ENCODE results near the gene RPS6KB2.
"Not testable (repeated sequence)": the region's sequence is repeated elsewhere in the genome, so short reads cannot be mapped to it uniquely, and the experiment has no call there.

RPS6KB2 gene

GRCh38 chr11:67410984-67411784 lies 17.1 kb upstream of the RPS6KB2 start:
- DNase-seq, result no peak

- DNase-seq, result no peak
These were observed 16.5 kb upstream of the RPS6KB2 start for GRCh38 chr11:67411785-67412152.

- no peak for DNase-seq
These were observed 15.7 kb upstream of the RPS6KB2 start for GRCh38 chr11:67412495-67413179.

- DNase-seq, result no peak
These were observed 14.9 kb upstream of the RPS6KB2 start for GRCh38 chr11:67413266-67413849.

- no peak for DNase-seq
These were observed 12.6 kb upstream of the RPS6KB2 start, which contains the start of gene CARNS1 for GRCh38 chr11:67415501-67416304. CARNS1 (plus strand) TSS chr11:67415678; CDS start chr11:67416200, 522 bp downstream.

- DNase-seq, result no peak
These were observed 11.6 kb upstream of the RPS6KB2 start for GRCh38 chr11:67416416-67417335.

GRCh38 chr11:67417425-67417824 lies 10.9 kb upstream of the RPS6KB2 start:
- DNase-seq, result no peak

GRCh38 chr11:67418476-67419281 lies 9.6 kb upstream of the RPS6KB2 start:
- DNase-seq, result no peak

- DNase-seq, result no peak
These were observed 8.8 kb upstream of the RPS6KB2 start for GRCh38 chr11:67419325-67420049.

GRCh38 chr11:67420147-67420645 lies 8.1 kb upstream of the RPS6KB2 start:
- no peak for DNase-seq

GRCh38 chr11:67420646-67421429 lies 7.5 kb upstream of the RPS6KB2 start:
- DNase-seq, result peak; percentile 57

- no peak for DNase-seq
These were observed 6.8 kb upstream of the RPS6KB2 start for GRCh38 chr11:67421430-67422031.

- no peak for DNase-seq
These were observed 5.4 kb upstream of the RPS6KB2 start for GRCh38 chr11:67422891-67423290.

GRCh38 chr11:67423466-67423865 lies 4.8 kb upstream of the RPS6KB2 start:
- DNase-seq, result no peak

GRCh38 chr11:67423891-67424613 lies 4.2 kb upstream of the RPS6KB2 start:
- DNase-seq, result no peak

- not testable (repeated sequence) for DNase-seq
These were observed 882 bp upstream of the RPS6KB2 start for GRCh38 chr11:67427364-67427859.

- DNase-seq, result no peak
These were observed 859 bp downstream of the RPS6KB2 start for GRCh38 chr11:67429038-67429668.

Data from NCI-H187 treated with DMSO at 0.1 percent for 48 hours (cell line).